Neural crest cell (in vitro differentiated cells): ENCODE measurements around the gene NTF4. TPM values are rescaled to one million over a fixed set of nuclear protein-coding genes. Genes with fewer than 3 reads are reported as not detected.
"Not testable (repeated sequence)": the region's sequence is repeated elsewhere in the genome, so short reads cannot be mapped to it uniquely, and the experiment has no call there.

Source experiments
- DNase-seq: peaks from one replicate; pipeline ENCODE4 v3.0.0; 2021; ENCODE audit warnings: low read depth, mixed read lengths, low spot score
- H3K27ac Mint-ChIP-seq: one replicate; pipeline ENCODE4 v1.8.0; 2021; ENCODE audit warnings: mild to moderate bottlenecking, mixed read lengths; ENCODE audit not compliant: unreplicated experiment
- H3K27me3 Mint-ChIP-seq: 2 replicates; pipeline ENCODE4 v1.8.0; 2021; ENCODE audit warnings: low read depth, mild to moderate bottlenecking, mixed read lengths
- H3K36me3 Mint-ChIP-seq: 2 replicates; pipeline ENCODE4 v1.8.0; 2021; ENCODE audit warnings: low read depth, mild to moderate bottlenecking, mixed read lengths
- H3K4me1 Mint-ChIP-seq: 2 replicates; pipeline ENCODE4 v1.8.0; 2021; ENCODE audit warnings: mixed read lengths
- H3K4me3 Mint-ChIP-seq: one replicate; pipeline ENCODE4 v1.8.0; 2021; ENCODE audit warnings: mild to moderate bottlenecking, mixed read lengths
- H3K9me3 Mint-ChIP-seq: 2 replicates; pipeline ENCODE4 v1.8.0; 2021; ENCODE audit warnings: mixed read lengths
- total RNA-seq: library from RNA; stranded (reverse); gene quantifications from 2 replicates; pipeline ENCODE4 v1.2.1, GENCODE V29; 2021
- TF ChIP-seq, protein P1 (sequence below): fragments of 200-600 bp; sonication (generic); conservative IDR thresholded peaks from 2 replicates; pipeline ENCODE4 v1.5.0; 2021; ENCODE audit warnings: antibody characterized with exemption, mild to moderate bottlenecking

Gene NTF4
- total RNA-seq, 1 donor from 2014 or later, result not detected

DNA sequence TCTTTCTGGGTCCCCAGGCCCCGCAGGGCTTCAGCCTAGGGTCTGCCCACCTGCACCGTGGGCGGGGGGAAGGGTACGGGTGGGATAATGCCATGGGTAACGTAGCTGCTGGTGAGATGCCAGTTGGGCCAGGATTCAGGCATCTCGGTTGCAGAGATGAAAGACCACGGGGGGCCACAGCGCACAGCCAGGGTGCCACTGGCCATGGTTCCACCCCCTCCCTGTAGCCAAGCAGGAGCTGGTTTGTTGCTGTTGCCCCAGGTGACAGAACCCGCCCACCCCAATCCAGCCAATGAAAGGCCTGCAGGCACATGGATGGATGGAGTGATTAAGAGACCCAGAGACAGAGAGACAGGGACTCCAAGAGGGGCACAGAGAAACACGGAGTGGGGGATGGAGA is 6.1 kb downstream of the NTF4 start:
- H3K27me3 Mint-ChIP-seq, result peaks cover 71% of the 10 kb centered on the region
- H3K4me1 Mint-ChIP-seq, result peaks cover 10% of the 10 kb centered on the region
- TF ChIP-seq, protein P1, sequence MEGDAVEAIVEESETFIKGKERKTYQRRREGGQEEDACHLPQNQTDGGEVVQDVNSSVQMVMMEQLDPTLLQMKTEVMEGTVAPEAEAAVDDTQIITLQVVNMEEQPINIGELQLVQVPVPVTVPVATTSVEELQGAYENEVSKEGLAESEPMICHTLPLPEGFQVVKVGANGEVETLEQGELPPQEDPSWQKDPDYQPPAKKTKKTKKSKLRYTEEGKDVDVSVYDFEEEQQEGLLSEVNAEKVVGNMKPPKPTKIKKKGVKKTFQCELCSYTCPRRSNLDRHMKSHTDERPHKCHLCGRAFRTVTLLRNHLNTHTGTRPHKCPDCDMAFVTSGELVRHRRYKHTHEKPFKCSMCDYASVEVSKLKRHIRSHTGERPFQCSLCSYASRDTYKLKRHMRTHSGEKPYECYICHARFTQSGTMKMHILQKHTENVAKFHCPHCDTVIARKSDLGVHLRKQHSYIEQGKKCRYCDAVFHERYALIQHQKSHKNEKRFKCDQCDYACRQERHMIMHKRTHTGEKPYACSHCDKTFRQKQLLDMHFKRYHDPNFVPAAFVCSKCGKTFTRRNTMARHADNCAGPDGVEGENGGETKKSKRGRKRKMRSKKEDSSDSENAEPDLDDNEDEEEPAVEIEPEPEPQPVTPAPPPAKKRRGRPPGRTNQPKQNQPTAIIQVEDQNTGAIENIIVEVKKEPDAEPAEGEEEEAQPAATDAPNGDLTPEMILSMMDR, result no peak
- H3K27ac Mint-ChIP-seq, result no peak overlapping the region
- DNase-seq, result no peak
- no peaks in the 10 kb centered on the region for H3K9me3 Mint-ChIP-seq
- no peak overlapping the region for H3K4me3 Mint-ChIP-seq
- no peaks in the 10 kb centered on the region for H3K36me3 Mint-ChIP-seq

DNA sequence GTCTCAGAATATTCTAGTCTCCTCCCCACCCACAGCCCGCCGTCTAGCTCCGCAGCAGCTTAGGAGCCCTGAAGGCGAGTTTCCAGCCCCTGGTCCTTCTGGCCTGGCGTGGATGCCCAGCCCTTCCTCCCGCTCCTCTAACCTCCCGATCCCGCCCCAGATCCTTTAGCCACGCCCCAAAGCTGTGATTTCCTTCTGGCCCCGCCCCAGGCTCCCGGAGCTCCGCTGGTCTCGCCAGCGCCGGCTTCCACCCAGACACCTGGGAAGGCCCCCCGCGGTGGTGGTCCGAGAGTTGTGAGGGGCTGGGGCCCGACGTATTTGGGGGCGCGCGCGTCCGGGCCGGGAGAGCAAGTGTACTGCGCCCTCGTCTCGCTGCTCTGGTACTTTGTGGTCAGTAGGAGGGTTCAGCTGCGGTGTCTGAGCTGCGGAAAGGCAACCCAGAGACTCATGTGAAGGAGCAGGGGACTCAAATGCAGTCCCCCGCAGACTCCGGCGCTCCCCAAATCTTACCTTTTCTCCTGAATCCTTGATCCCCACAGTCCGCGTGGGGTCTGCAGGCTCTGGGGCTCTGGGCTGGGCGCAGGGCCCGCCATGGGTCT is 6.9 kb downstream of the NTF4 start, which contains the start of gene CGB7:
Gene CGB7 (minus strand): TSS at position 114 of the 599 bp plus-strand sequence. CDS start 2,374 bp downstream, outside the sequence.
- Mint-ChIP-seq H3K9me3 (no peaks in the 10 kb centered on the region), H3K4me3 (peak within 1 kb of the TSS; percentile 79), H3K4me1 (peaks cover 10% of the 10 kb centered on the region), H3K36me3 (no peaks in the 10 kb centered on the region), H3K27ac (no peak within 1 kb of the TSS), H3K27me3 (peaks cover 64% of the 10 kb centered on the region)
- DNase-seq, result peak; percentile 68
- TF ChIP-seq, protein P1, result no peak

DNA sequence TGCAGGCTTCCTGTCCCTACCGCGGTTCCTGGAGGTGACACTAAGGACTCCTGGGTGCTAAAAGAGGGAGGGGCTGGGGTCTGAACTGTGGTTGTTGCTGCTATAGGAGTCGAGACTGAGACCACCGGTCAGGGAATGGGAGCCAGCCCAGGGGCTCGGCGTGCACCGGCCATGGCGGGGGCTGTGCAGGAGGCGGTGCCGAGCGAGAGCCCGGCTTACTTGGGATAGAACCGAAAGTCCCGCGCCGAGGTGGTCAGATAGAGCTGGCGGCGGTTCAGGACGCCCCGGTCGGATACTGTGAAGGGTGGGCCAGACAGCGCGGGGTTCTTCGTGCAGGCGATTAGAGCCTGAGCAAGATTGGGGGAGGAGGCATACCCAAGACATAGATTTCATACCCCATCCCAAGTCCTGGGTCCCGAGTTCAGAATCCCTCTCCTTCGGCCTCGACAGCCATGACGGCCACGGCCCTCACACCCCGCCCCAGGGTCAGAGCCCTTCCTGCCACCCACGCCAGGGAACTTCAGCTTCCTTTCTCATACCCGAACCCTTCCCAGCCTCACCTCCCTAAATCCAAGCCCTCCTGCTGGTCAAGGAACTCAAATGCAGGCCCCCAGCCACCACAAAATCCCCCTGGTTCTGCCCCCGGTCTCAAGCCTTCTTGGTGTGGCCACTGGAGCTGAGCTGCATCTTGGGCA is 7.6 kb downstream of the NTF4 start:
- H3K27ac Mint-ChIP-seq, DNase-seq, H3K4me1 Mint-ChIP-seq, H3K36me3 Mint-ChIP-seq, H3K9me3 Mint-ChIP-seq: not testable (repeated sequence)
- Mint-ChIP-seq H3K27me3 (peaks cover 64% of the 10 kb centered on the region), H3K4me3 (peak overlapping the region; percentile 79)

DNA sequence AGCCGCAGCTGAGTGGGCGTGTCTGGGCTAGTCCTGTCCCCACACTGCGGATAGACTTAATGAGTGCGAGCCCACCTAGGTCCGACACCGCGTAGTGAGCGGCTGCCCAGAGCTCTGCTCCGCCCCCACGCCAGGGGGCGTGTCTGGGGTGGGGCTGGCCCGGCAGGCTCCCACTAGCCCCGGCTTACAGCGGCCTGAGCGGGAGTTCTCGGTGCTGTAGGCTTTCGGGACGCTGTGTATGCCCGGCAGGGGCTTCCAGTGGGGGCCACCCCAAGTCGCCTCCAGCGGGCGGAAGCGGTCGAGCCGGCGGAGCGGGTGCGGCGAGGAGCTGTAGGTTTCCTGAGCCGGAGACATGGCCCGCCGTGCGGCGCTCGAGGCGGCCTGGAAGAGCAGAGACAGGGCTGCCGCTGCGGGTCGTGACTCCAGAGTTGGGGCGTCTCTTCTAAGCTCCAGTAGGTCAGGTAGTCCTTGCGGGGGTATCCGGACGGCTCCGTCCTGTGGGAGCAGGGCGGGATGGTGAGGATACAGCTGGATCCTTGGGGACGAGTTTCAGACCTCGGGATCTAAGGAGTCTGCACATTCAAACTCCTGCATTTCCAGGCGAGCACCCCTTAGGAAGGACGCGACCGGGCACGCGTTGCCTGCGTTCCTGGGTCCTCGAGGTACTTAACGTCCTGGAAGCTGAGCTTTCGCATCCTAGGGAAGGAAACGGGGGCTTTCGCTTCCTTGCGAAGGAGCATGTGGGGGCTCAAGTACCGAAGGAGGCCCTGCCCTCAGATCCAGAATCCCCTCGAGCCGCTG is 8.3 kb downstream of the NTF4 start:
- Mint-ChIP-seq H3K4me1 (peaks cover 10% of the 10 kb centered on the region), H3K9me3 (no peaks in the 10 kb centered on the region), H3K27me3 (peaks cover 64% of the 10 kb centered on the region), H3K4me3 (peak overlapping the region; percentile 38), H3K27ac (no peak overlapping the region), H3K36me3 (no peaks in the 10 kb centered on the region)
- TF ChIP-seq, protein P1, result peak; percentile 51
- peak; percentile 53 for DNase-seq

DNA sequence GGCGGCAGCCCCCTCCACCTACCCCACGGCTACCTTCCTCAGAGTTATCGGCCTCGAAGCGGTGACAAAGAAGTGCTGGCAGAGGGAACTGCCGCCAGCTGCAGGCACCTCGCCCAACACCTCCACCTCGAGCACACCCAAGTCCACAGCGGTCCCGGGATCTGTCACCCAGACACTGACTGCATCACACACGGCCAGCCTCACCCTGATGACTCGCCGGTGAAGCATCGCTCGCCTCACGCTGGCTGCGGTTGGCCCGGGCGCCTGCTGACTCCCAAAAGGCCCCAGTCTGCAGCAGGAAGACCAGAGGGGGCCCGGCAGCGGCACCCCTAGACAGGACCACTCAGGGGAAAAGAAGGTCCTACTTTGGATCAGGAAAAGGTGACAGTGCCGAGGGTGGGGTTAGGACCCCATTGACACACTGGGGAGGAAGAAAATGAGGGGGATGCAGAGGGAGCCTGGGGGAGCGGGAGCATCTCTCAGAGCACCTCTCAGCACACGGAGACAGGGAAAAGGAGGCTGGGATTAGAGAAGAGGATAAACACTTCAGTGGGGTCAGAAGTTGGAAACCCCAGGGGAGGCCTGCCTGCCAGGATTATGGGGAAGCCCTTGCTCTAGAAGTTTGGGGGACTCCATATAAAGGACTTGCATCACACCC is 14.1 kb downstream of the NTF4 start:
- not testable (repeated sequence) for H3K27ac Mint-ChIP-seq, H3K4me1 Mint-ChIP-seq

DNA sequence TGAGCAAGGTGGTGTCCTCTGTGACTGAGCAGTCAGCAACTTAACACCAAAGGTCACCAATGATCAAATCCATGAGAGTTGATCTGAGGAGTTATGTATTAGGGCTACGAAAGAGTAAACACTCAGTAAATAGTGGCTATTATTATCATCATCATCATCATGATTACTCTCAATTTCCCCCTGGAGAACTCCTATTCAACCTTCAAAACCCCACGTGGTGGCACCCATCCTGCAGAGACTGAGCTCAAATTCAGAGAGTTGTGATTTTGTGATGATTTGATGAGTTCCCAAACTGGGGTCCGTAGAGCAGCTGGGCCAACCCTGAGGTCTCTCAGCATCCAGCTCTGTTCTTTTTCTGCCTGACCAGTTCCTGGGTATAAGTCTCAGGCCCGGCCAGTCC is 14.8 kb downstream of the NTF4 start:
- not testable (repeated sequence) for H3K27ac Mint-ChIP-seq, H3K36me3 Mint-ChIP-seq, H3K4me1 Mint-ChIP-seq, H3K4me3 Mint-ChIP-seq, H3K9me3 Mint-ChIP-seq, DNase-seq, H3K27me3 Mint-ChIP-seq

More for the DNA sequence above, 14.1 kb downstream of the NTF4 start:
- not testable (repeated sequence) for H3K27me3 Mint-ChIP-seq, H3K36me3 Mint-ChIP-seq, H3K9me3 Mint-ChIP-seq, DNase-seq, H3K4me3 Mint-ChIP-seq

DNA sequence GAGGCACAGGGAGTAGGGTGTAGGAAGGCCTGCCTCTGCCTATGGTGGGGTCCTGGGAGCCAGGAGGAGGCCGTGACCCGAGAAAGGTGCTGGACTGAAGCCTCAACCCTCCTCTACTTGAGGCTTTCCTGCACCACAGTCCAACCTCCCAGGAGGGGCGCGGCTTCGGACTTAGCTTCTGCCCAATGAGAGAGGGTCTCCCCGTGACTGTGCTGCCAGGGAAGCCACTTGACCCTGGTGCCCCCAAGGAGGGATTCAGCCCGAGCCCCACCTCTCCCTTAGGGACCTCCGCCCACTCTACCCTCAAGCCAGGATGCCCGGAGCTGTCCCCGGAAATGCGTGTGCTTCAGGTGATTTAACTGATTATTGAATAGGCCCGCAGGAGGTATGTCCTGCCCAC is 15.6 kb downstream of the NTF4 start, which contains the start of gene CGB8:
Gene CGB8 (minus strand): TSS at position 101 of the 400 bp plus-strand sequence. CDS start 372 bp downstream, outside the sequence.
- not testable (repeated sequence) for H3K4me3 Mint-ChIP-seq, H3K27me3 Mint-ChIP-seq, H3K9me3 Mint-ChIP-seq, H3K4me1 Mint-ChIP-seq, H3K27ac Mint-ChIP-seq, H3K36me3 Mint-ChIP-seq, DNase-seq

DNA sequence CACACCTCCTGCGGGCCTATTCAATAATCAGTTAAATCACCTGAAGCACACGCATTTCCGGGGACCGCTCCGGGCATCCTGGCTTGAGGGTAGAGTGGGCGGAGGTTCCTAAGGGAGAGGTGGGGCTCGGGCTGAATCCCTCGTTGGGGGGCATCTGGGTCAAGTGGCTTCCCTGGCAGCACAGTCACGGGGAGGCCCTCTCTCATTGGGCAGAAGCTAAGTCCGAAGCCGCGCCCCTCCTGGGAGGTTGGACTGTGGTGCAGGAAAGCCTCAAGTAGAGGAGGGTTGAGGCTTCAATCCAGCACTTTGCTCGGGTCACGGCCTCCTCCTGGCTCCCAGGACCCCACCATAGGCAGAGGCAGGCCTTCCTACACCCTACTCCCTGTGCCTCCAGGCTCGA is 21.1 kb downstream of the NTF4 start, which contains the start of gene CGB5:
Gene CGB5 (plus strand): TSS at position 301 of the 400 bp plus-strand sequence. CDS start 362 bp downstream, outside the sequence.
- not testable (repeated sequence) for H3K4me1 Mint-ChIP-seq, H3K36me3 Mint-ChIP-seq, H3K27ac Mint-ChIP-seq, H3K9me3 Mint-ChIP-seq, H3K4me3 Mint-ChIP-seq, H3K27me3 Mint-ChIP-seq, DNase-seq

DNA sequence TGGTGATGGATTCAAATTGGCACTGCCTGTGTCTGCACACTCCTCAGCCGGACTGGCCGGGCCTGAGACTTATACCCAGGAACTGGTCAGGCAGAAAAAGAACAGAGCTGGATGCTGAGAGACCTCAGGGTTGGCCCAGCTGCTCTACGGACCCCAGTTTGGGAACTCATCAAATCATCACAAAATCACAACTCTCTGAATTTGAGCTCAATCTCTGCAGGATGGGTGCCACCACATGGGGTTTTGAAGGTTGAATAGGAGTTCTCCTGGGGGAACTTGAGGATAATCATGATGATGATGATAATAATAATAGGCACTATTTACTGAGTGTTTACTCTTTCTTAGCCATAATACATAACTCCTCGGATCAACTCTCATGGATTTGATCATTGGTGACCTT is 22.0 kb downstream of the NTF4 start:
- H3K27me3 Mint-ChIP-seq, H3K9me3 Mint-ChIP-seq, H3K4me1 Mint-ChIP-seq, H3K4me3 Mint-ChIP-seq, H3K36me3 Mint-ChIP-seq, DNase-seq, H3K27ac Mint-ChIP-seq: not testable (repeated sequence)
